ENCODE results near the gene C2CD3.

GRCh38 chr11:74021998-74022397, 148.8 kb downstream of the C2CD3 start:
- TF ChIP-seq CTCF (IDR thresholded peaks at IDR 0.05; ENCODE audit: low read depth, low read length) (no peak), EZH2phosphoT487 (IDR thresholded peaks at IDR 0.05; ENCODE audit: low read depth) (no peak)
